ENCODE data around the gene CBX1.

Gene CBX1

GRCh38 chr17:48123776-48124388 lies 22.6 kb upstream of the CBX1 start:
- no peak for TF ChIP-seq CTCF (conservative IDR thresholded peaks at IDR 0.05; ENCODE audit: low read depth, low read length)
- no peak for DNase-seq (ENCODE audit: low read depth)
- no peak overlapping the region for H3K4me3 ChIP-seq (ENCODE audit: low read depth, low read length)

- no peak for TF ChIP-seq CTCF (conservative IDR thresholded peaks at IDR 0.05; ENCODE audit: low read depth, low read length)
- no peak overlapping the region for H3K4me3 ChIP-seq (ENCODE audit: low read depth, low read length)
Measured at GRCh38 chr17:48123111-48123510, 21.8 kb upstream of the CBX1 start.

GRCh38 chr17:48122665-48123045 lies 21.4 kb upstream of the CBX1 start:
- DNase-seq (ENCODE audit: low read depth) = no peak
- TF ChIP-seq CTCF (conservative IDR thresholded peaks at IDR 0.05; ENCODE audit: low read depth, low read length) = no peak
- H3K4me3 ChIP-seq (ENCODE audit: low read depth, low read length) = no peak overlapping the region

More at GRCh38 chr17:48123111-48123510, 21.8 kb upstream of the CBX1 start:
- no peak for DNase-seq (ENCODE audit: low read depth)

DNA sequence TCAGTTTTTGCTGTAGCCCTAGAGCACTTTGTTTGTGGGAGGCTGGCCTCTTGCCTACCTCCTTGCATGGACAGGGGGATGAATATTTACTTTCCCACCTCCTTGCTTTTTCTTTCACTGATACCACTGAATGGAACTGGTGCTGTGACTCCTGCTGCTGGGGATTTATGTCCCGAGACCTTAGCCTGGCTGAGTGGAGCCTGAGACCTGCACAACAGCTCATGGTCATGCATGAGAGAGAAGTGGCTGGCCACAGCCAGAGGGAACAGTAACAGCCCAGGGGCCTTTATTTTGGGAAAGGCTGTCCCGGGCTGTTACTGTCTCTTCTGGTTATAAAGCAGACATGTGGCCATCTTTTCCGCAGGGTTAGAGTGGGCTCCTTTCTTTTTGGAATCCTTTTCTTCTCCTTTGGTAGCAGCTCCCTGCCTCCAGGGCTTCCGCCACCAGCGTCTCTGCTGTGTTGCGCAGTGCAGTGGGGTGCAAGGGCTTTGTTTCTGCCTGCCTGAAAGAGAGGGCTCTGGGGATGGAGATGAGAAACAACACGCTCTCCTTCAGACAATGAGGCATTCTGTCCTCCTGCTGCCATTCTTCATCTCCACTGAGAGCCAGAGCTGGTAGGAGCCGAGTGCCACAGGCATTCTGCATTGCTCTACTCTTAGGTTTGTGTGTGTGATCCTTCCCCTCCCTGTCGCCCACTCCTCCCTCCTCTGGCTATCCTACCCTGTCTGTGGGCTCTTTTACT lies 20.8 kb upstream of the CBX1 start:
- H3K4me3 ChIP-seq (ENCODE audit: low read depth, low read length) = no peak overlapping the region
- no peak for TF ChIP-seq CTCF (conservative IDR thresholded peaks at IDR 0.05; ENCODE audit: low read depth, low read length)
- DNase-seq (ENCODE audit: low read depth) = no peak

DNA sequence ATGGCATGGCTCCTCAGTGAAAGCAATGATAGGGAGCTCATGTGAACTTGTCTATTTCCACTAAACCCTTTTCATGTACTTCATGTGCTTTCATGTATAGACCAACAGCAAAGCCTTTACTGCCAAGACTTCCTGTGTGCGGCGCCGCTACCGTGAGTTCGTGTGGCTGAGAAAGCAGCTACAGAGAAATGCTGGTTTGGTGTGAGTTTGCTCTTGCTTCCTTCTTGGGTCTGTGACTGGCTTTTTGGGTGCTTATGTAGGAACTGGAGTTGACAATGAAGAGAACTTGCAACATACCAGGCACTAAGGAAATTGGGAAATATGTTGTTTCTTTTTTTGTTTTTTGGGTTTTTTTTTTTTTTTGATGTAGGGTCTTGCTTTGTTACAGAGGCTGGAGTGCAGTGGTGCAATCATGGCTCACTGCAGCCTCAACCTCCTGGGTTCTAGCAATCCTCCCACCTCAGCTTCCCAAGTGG lies 12.0 kb upstream of the CBX1 start:
- no peak overlapping the region for H3K4me3 ChIP-seq (ENCODE audit: low read depth, low read length)
- no peak for DNase-seq (ENCODE audit: low read depth)
- TF ChIP-seq CTCF (conservative IDR thresholded peaks at IDR 0.05; ENCODE audit: low read depth, low read length) = no peak

DNA sequence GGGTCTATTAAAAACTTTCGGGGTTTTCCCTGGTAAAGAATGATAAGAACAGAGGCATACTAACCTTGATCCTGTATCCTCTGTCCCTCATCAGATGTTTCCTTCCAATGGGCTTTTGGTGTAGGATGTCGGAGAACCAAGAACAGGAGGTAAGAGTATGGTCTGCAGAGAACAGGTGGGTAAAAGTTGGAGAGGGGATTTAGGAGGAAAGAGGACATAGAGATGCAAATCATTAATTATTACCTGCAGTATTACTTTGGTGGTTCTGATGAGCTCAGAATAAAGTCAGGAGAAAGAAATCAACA lies 10.6 kb upstream of the CBX1 start:
- no peak overlapping the region for H3K4me3 ChIP-seq (ENCODE audit: low read depth, low read length)
- no peak for DNase-seq (ENCODE audit: low read depth)
- no peak for TF ChIP-seq CTCF (conservative IDR thresholded peaks at IDR 0.05; ENCODE audit: low read depth, low read length)

GRCh38 chr17:48110761-48111160 lies 9.5 kb upstream of the CBX1 start:
- DNase-seq (ENCODE audit: low read depth) = no peak
- TF ChIP-seq CTCF (conservative IDR thresholded peaks at IDR 0.05; ENCODE audit: low read depth, low read length) = no peak
- H3K4me3 ChIP-seq (ENCODE audit: low read depth, low read length) = no peak overlapping the region

Data from choroid plexus epithelial cell (primary cell).